DND-41 (cell line): ENCODE measurements around the gene SEPTIN10.

Source experiments
- ATAC-seq: fragments of 200-7000 bp; cut with Tn5 transposase; 3 replicates; pipeline ENCODE4 v1.9.1; 2021; ENCODE audit warnings: low read depth; ENCODE audit not compliant: insufficient read depth
- DNase-seq: peaks from one replicate; pipeline ENCODE4 v3.0.0-alpha.2; 2020
- H2AFZ ChIP-seq: 2 replicates; pipeline ENCODE4 v1.6.0; 2012; ENCODE audit warnings: low read depth, low read length
- H3K27ac ChIP-seq: 2 replicates; pipeline ENCODE4 v1.5.1; 2012; ENCODE audit warnings: low read length, inconsistent platforms
- H3K27me3 ChIP-seq: fragments of 200-600 bp; sonication (generic); 2 replicates; pipeline ENCODE4 v1.6.0; 2012; ENCODE audit warnings: low read length, mild to moderate bottlenecking, inconsistent platforms; ENCODE audit not compliant: insufficient read depth, poor library complexity
- H3K36me3 ChIP-seq: 2 replicates; pipeline ENCODE4 v1.5.1; 2012; ENCODE audit warnings: low read length, inconsistent platforms; ENCODE audit not compliant: insufficient read depth
- H3K4me1 ChIP-seq: 2 replicates; pipeline ENCODE4 v1.5.1; 2012; ENCODE audit warnings: mild to moderate bottlenecking, low read length; ENCODE audit not compliant: insufficient read depth
- H3K4me2 ChIP-seq: 2 replicates; pipeline ENCODE4 v1.6.0; 2012; ENCODE audit warnings: mild to moderate bottlenecking, moderate library complexity, low read length, inconsistent platforms; ENCODE audit not compliant: insufficient read depth
- H3K4me3 ChIP-seq, 2 experiments: fragments of 200-600 bp in 1 of 2; shearing (Covaris generic) in 1 of 2; 2 replicates each; pipeline ENCODE4 v1.5.1; 2012 to 2016; ENCODE audit warnings: inconsistent platforms in 2 of 2, low read length in 2 of 2, mild to moderate bottlenecking in 2 of 2, low read depth in 1 of 2, moderate library complexity in 1 of 2
- H3K79me2 ChIP-seq: 2 replicates; pipeline ENCODE4 v1.6.0; 2012; ENCODE audit warnings: low read length, inconsistent platforms; ENCODE audit not compliant: insufficient read depth
- H3K9ac ChIP-seq: 2 replicates; pipeline ENCODE4 v1.6.0; 2012; ENCODE audit warnings: low read depth, mild to moderate bottlenecking, inconsistent platforms, low read length, moderate library complexity
- H3K9me3 ChIP-seq: 2 replicates; pipeline ENCODE4 v1.5.1; 2012; ENCODE audit warnings: low read length, moderate library complexity, mild to moderate bottlenecking, inconsistent platforms; ENCODE audit not compliant: insufficient read depth, severe bottlenecking
- H4K20me1 ChIP-seq: 2 replicates; pipeline ENCODE4 v1.6.0; 2012; ENCODE audit warnings: low read length; ENCODE audit not compliant: insufficient read depth
- EZH2 ChIP-seq: IDR thresholded peaks from 3 replicates; pipeline ENCODE4 v1.6.1; 2012; ENCODE audit warnings: borderline replicate concordance, low read depth, mild to moderate bottlenecking, moderate library complexity, low read length, inconsistent platforms; ENCODE audit not compliant: severe bottlenecking
- TF ChIP-seq, protein P1 (sequence below): IDR thresholded peaks from 2 replicates; pipeline ENCODE4 v1.5.1; 2012; ENCODE audit warnings: borderline replicate concordance, low read length, moderate library complexity, mild to moderate bottlenecking; ENCODE audit not compliant: poor library complexity, severe bottlenecking; ENCODE audit errors: extremely low read depth

Gene SEPTIN10

DNA sequence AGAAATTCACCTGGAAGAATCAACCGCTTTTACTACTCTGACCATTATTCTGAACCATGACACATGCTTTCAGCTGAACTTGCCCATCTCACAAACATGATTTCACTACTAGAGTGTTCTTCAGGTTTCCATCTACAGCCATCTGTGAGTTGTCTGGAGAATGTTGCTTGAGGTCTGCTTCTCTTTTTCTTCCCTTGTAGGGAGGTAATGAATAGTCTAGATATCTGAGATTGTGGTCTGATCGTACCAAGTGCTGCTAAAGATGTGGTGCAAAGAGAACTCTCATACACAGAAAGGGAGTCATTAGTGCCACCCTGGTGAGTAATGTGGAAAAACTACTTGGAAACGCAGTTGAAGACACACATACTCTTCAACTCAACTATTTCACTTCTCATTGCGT is 10.6 kb upstream of the SEPTIN10 start:
- Histone ChIP-seq H3K4me3 (no peak overlapping the region), H4K20me1 (no peaks in the 10 kb centered on the region), H3K9ac (no peak overlapping the region), H3K4me1 (no peaks in the 10 kb centered on the region), H3K9me3 (no peaks in the 10 kb centered on the region), H3K27me3 (peaks cover 3% of the 10 kb centered on the region), H3K4me2 (no peak overlapping the region), H3K27ac (no peak overlapping the region), H3K36me3 (no peaks in the 10 kb centered on the region), H3K79me2 (no peaks in the 10 kb centered on the region), H2AFZ (no peak overlapping the region)
- ATAC-seq (no peak), DNase-seq (no peak)
- TF ChIP-seq, protein P1, sequence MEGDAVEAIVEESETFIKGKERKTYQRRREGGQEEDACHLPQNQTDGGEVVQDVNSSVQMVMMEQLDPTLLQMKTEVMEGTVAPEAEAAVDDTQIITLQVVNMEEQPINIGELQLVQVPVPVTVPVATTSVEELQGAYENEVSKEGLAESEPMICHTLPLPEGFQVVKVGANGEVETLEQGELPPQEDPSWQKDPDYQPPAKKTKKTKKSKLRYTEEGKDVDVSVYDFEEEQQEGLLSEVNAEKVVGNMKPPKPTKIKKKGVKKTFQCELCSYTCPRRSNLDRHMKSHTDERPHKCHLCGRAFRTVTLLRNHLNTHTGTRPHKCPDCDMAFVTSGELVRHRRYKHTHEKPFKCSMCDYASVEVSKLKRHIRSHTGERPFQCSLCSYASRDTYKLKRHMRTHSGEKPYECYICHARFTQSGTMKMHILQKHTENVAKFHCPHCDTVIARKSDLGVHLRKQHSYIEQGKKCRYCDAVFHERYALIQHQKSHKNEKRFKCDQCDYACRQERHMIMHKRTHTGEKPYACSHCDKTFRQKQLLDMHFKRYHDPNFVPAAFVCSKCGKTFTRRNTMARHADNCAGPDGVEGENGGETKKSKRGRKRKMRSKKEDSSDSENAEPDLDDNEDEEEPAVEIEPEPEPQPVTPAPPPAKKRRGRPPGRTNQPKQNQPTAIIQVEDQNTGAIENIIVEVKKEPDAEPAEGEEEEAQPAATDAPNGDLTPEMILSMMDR = no peak
- TF ChIP-seq EZH2 = no peak

DNA sequence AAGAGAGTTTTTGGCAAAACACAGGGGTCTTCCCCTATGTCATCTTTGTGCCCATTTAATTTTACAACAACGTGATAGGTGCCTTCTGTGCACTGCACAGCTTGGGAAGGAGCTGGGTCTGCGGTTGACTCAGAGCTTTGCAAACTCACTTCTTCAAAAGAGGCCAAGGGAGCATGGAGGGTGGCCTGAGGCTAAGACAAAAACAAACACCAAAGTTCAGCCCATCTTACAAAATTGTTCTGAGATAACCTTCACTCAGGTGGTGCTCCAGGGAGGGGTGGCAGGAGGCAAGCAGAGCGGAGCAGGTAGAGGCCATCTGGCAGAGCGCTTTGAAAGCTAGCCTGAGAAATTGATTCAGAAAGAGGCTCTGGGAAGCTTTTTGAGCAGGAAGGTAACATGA is 10.2 kb upstream of the SEPTIN10 start:
- no peak overlapping the region for H3K4me3 ChIP-seq
- TF ChIP-seq, protein P1 = no peak
- no peak for TF ChIP-seq EZH2

DNA sequence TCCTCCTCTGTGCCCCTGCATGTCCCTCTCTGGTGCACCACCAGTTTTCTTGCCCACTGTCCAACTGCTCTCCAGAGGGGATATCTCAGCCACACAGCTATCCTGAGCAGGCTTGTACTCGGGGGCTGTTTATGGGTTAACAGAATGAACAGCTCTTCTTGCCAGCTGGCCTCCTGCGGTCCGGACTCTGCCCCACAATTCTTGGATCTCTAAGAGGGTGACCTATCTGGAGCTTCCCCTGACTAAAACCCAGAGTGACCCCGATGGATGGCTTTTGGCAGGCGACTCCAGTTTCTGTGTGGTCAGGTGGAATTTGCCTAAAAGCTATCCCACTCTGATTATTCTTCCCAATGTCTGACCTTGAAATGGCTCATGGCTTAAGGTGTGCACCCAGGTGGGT is 9.5 kb upstream of the SEPTIN10 start:
- Histone ChIP-seq H3K4me3 (no peak overlapping the region), H3K9ac (no peak overlapping the region), H3K9me3 (no peaks in the 10 kb centered on the region), H3K27ac (no peak overlapping the region), H3K36me3 (no peaks in the 10 kb centered on the region), H3K4me1 (no peaks in the 10 kb centered on the region), H4K20me1 (no peaks in the 10 kb centered on the region), H3K79me2 (no peaks in the 10 kb centered on the region), H3K4me2 (no peak overlapping the region), H2AFZ (no peak overlapping the region), H3K27me3 (peaks cover 7% of the 10 kb centered on the region)
- DNase-seq (no peak), ATAC-seq (no peak)
- no peak for TF ChIP-seq EZH2
- TF ChIP-seq, protein P1 = no peak

More for the DNA sequence above, 10.2 kb upstream of the SEPTIN10 start:
- Histone ChIP-seq H4K20me1 (no peaks in the 10 kb centered on the region), H3K9me3 (no peaks in the 10 kb centered on the region), H3K36me3 (no peaks in the 10 kb centered on the region), H3K4me1 (no peaks in the 10 kb centered on the region), H3K9ac (no peak overlapping the region), H2AFZ (no peak overlapping the region), H3K79me2 (no peaks in the 10 kb centered on the region), H3K27me3 (peaks cover 3% of the 10 kb centered on the region), H3K27ac (no peak overlapping the region), H3K4me2 (no peak overlapping the region)
- DNase-seq = no peak
- ATAC-seq = no peak

DNA sequence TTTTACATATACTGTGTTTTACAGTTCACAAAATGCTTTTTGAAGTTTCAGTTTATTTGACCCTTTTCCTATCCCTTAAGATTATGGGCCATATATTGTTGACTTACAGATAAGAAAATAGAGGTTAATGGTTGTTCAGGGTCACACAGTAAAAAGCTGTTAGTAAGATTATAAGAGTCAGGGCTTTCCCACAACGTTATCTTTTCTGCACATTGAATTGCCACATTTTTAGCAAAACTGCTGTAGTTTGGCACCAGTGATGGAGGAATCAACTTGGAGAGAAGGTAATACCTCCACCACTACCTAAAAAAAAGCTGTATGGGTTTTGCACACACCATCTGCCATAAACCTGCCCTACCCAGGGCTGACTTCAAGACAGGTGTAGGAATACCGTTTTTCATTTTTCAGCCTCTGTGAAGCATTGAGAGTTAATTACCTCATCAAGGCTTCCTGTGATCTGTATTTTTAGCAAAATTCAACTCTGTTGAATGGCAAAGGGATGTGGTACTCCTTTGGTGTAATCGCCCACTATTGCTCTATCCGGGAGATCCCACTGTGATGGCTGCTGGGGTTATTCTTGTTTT is 5.4 kb upstream of the SEPTIN10 start:
- H3K27me3 ChIP-seq = peaks cover 10% of the 10 kb centered on the region
- H3K4me2 ChIP-seq = no peak overlapping the region
- no peaks in the 10 kb centered on the region for H3K79me2 ChIP-seq
- H2AFZ ChIP-seq = no peak overlapping the region
- no peak overlapping the region for H3K9ac ChIP-seq
- no peak overlapping the region for H3K4me3 ChIP-seq
- ATAC-seq (no peak), DNase-seq (no peak)
- no peak overlapping the region for H3K27ac ChIP-seq
- TF ChIP-seq, protein P1 = no peak
- TF ChIP-seq EZH2 = no peak
- H3K4me1 ChIP-seq = no peaks in the 10 kb centered on the region
- H3K9me3 ChIP-seq = no peaks in the 10 kb centered on the region
- no peaks in the 10 kb centered on the region for H4K20me1 ChIP-seq
- H3K36me3 ChIP-seq = no peaks in the 10 kb centered on the region
